Esophagus muscularis mucosa (tissue), 4 donors: ENCODE results near the gene NPBWR2. TPM values are rescaled to one million over a fixed set of nuclear protein-coding genes. Genes with fewer than 3 reads are reported as not detected.

Source experiments
- DNase-seq: peaks from one replicate; pipeline ENCODE4 v3.0.0-alpha.2; 2017; ENCODE audit errors: extremely low spot score
- H3K27ac ChIP-seq, 4 donors: fragments of 200-600 bp; sonication (generic); replicated peaks in 1 of 4; 1 replicate in 3 of 4; 2 replicates in 1 of 4; pipeline ENCODE4 v1.5.1; 2016 to 2019; ENCODE audit warnings: mild to moderate bottlenecking in 1 of 4
- H3K27me3 ChIP-seq, 4 donors: fragments of 200-600 bp; sonication (generic); one replicate each; pipeline versions ENCODE4 v1.5.1 to v1.6.0; 2016 to 2019
- H3K36me3 ChIP-seq, 4 donors: fragments of 200-600 bp; sonication (generic); one replicate each; pipeline ENCODE4 v1.5.1; 2016 to 2019
- H3K4me1 ChIP-seq, 4 donors: fragments of 200-600 bp; sonication (generic); one replicate each; pipeline ENCODE4 v1.5.1; 2016 to 2019
- H3K4me3 ChIP-seq, 4 donors: fragments of 200-600 bp; sonication (generic); 1 replicate in 2 of 4; 2 replicates in 2 of 4; pipeline ENCODE4 v1.5.1; 2016 to 2019; ENCODE audit warnings: mild to moderate bottlenecking in 4 of 4, moderate library complexity in 1 of 4
- H3K9me3 ChIP-seq, 4 donors: fragments of 200-600 bp; sonication (generic); 1 replicate in 3 of 4; 2 replicates in 1 of 4; pipeline ENCODE4 v1.5.1; 2016 to 2019
- EP300 ChIP-seq: sonication (generic); formaldehyde crosslinking; IDR thresholded peaks from one replicate; pipeline ENCODE4 v1.6.1; 2017; ENCODE audit warnings: antibody characterized with exemption
- POLR2A ChIP-seq: fragments of 450-650 bp; IDR thresholded peaks from one replicate; pipeline ENCODE4 v1.6.1; 2017; ENCODE audit warnings: antibody characterized with exemption, moderate library complexity, mild to moderate bottlenecking, low read depth
- POLR2AphosphoS5 ChIP-seq, 2 donors: sonication (generic); formaldehyde crosslinking; IDR thresholded peaks; one replicate each; pipeline ENCODE4 v1.6.1; 2017; ENCODE audit warnings: antibody characterized with exemption in 2 of 2
- WGBS: methylation state at CpG from one replicate; pipeline ENCODE4 v1.1.5; 2018; 5-methylcytosine and 5-hydroxymethylcytosine counted together
- intact Hi-C: fragments of 100-400 bp; cut with DNase I; formaldehyde crosslinking; loops from one replicate; pipeline ENCODE4 v1.15.1; 2023
- total RNA-seq, 4 donors: library from RNA; depleted of rRNA; stranded (reverse); fragments of >200 nt; gene quantifications; one replicate each; pipeline versions ENCODE4 v1.1.0 to v1.2.1, GENCODE V29; 2016
- TF ChIP-seq, protein P1 (sequence below), 3 experiments: fragments of 200-600 bp in 2 of 3; fragments of 450-650 bp in 1 of 3; sonication (generic) in 2 of 3; IDR thresholded peaks; one replicate each; pipeline ENCODE4 v1.5.1; 2017 to 2019; ENCODE audit warnings: antibody characterized with exemption in 3 of 3, mild to moderate bottlenecking in 2 of 3, moderate library complexity in 1 of 3

The NPBWR2 gene
- total RNA-seq, 4 donors from 2014 or later: not detected

DNA sequence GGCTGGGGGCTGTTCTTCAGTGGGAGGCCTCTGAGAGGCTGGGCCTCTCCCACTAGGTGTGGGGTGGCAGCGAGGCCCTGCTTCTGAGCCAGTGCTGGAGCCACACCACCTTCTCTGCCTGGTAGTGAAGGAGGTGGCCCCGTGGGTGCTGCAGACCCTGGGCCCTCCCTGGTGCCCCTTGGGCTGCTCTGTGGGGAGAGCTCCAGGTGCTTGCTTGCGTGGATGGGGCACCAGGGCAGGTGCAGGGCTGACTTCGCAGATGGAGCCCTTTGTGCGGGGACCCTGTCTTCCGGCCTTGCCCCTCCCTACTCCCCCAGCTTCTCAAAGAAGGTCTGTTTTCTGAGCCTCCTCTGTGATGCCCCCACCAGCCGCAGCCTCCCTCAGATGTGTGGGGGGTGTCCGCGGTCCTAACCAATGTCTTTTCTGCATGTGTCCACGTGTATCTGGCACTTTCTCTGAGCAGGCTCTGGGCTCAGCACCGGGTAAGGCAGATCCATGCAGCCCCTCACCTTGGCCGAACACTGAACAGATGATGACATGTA lies 39.6 kb upstream of the NPBWR2 start:
- DNase-seq: no peak
- Histone ChIP-seq H3K4me1 (no peaks in the 10 kb centered on the region), H3K4me3 (no peak overlapping the region), H3K27ac (no peak overlapping the region), H3K27me3 (peaks cover 0 to 45% (median 0%) of the 10 kb centered on the region in 4 donors), H3K36me3 (no peaks in the 10 kb centered on the region), H3K9me3 (peaks cover 0 to 10% (median 6%) of the 10 kb centered on the region in 4 donors)
- WGBS: 77% methylated on average over 6 of the region's 12 CpGs
- TF ChIP-seq, protein P1, sequence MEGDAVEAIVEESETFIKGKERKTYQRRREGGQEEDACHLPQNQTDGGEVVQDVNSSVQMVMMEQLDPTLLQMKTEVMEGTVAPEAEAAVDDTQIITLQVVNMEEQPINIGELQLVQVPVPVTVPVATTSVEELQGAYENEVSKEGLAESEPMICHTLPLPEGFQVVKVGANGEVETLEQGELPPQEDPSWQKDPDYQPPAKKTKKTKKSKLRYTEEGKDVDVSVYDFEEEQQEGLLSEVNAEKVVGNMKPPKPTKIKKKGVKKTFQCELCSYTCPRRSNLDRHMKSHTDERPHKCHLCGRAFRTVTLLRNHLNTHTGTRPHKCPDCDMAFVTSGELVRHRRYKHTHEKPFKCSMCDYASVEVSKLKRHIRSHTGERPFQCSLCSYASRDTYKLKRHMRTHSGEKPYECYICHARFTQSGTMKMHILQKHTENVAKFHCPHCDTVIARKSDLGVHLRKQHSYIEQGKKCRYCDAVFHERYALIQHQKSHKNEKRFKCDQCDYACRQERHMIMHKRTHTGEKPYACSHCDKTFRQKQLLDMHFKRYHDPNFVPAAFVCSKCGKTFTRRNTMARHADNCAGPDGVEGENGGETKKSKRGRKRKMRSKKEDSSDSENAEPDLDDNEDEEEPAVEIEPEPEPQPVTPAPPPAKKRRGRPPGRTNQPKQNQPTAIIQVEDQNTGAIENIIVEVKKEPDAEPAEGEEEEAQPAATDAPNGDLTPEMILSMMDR (IDR thresholded peaks at IDR 0.05): no peak
- no peak for TF ChIP-seq POLR2A
- no peak for TF ChIP-seq POLR2AphosphoS5 (IDR thresholded peaks at IDR 0.05)
- no peak for TF ChIP-seq EP300
- intact Hi-C loops: no loop called here

DNA sequence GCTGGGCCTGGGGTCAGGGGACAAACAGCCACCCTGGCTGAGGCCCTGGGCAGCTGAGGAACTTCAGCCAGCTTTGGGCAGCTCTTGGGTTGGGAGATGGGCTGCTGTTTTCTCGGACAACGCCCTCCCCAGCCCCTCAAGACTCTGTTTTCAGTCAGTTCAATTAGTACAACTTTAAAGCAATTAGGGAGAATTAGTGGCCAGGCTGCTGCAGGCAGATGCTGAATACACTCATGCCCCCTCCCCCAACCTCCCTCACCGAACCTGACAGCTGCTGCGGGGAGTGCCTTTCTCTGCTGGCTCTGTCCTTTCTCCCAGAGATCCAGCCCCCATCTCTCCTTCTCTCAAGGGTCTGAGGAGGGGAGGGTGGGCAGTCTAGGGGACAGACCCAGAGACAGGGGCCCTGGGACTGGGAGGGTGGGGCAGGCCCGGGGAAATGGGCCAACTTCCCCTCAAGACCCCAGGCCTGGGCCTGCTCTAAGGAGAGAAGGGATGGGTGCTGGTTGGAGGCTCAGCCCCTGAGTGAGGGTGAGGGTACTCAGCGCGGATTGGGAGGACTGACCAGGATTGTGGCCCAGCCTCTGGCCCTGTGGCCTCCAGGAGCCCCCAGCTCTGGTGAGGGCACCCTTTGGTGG lies 39.1 kb upstream of the NPBWR2 start:
- Histone ChIP-seq H3K4me3 (no peak overlapping the region), H3K27ac (no peak overlapping the region), H3K27me3 (peaks cover 0 to 50% (median under 1%) of the 10 kb centered on the region in 4 donors), H3K9me3 (peaks cover 0 to 10% (median 6%) of the 10 kb centered on the region in 4 donors), H3K36me3 (no peaks in the 10 kb centered on the region), H3K4me1 (no peaks in the 10 kb centered on the region)
- WGBS: 81% methylated on average over 5 of the region's 7 CpGs
- intact Hi-C loops: no loop called here
- TF ChIP-seq EP300 (no peak), POLR2A (no peak), POLR2AphosphoS5 (IDR thresholded peaks at IDR 0.05) (no peak)
- TF ChIP-seq, protein P1 (IDR thresholded peaks at IDR 0.05): no peak
- no peak for DNase-seq

DNA sequence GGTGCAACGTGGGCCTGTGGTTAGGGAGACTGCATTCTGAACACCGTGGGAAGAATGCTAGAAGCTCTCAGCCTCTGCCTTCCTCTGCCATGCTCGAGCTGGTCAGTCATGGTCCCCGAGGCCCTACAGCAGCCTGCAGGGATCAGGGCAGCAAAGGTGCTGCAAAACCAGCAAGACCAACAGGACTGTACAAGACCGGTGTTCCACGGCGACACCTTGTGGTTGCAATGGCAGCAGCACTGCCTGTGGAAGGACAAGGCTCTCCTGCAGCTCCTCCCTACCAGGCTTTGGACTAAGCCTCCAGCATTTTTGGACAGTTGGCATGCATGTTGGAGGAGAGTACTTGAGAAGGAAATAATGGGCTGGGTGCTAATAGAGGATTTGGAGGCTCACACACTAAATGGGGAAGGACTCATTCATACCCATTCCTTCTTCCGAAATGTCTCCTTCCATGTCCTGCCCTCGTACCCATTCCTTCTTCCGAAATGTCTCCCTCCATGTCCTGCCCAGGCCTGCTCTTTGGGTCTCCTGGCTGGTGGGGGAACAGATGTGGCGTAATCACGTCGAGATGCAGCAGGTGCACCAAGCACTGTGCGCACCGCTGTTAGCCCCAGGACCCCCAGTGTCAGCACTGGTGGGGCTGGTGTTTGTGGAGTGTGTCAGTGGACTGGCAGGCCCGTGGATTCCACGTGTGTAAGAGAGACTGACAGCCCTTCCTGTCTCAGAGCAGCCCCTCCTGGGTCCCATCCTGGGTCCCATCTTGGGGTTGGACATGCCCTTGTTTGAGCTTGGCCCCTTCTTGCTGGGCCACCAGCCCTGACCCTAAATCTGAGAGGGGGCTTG lies 38.3 kb upstream of the NPBWR2 start:
- intact Hi-C loops: no loop called here
- WGBS: 86% methylated on average over 14 of the region's 17 CpGs

DNA sequence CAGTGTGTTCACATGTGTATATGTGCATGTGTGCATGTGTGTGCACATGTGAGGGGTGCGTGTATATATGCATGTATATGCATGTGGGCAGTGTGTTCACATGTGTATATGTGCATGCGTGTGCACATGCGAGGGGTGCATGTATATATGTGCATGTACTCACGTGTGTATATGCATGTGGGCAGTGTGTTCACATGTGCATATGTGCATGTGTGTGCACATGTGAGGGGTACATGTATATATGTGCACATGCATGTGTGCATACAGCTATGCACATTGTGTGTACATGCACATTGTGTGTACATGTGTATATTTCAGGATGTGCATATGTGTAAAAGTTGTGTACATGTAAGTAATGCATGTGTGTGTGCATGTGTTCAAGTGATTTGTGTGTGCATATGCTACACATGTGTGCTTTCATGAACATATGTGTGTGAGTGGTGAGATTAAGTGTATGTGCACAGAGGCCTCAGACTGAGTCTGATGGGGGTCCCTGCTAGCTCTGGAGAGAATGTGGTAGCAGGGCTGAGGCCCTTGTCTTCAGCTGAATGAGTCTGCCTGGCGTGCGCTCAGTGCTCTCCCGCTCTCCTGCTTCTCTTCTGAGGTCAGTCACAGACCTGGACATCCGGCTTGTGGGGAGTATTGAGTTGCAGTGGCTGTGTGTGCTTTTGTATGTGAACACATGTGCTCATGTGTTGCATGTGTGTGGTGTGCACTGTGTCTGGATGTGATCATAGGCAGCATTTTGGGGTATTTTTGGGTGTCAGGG lies 37.0 kb upstream of the NPBWR2 start:
- no peak for TF ChIP-seq EP300
- TF ChIP-seq POLR2A: no peak
- no peaks in the 10 kb centered on the region for H3K4me1 ChIP-seq
- peaks cover 0 to 69% (median 2%) of the 10 kb centered on the region in 4 donors for H3K27me3 ChIP-seq
- DNase-seq: no peak
- H3K4me3 ChIP-seq: no peak overlapping the region
- 67% methylated on average over 6 of the region's 8 CpGs for WGBS
- intact Hi-C loops: no loop called here
- H3K36me3 ChIP-seq: no peaks in the 10 kb centered on the region
- H3K27ac ChIP-seq: no peak overlapping the region
- H3K9me3 ChIP-seq: peaks cover 0 to 10% (median 6%) of the 10 kb centered on the region in 4 donors

More for the DNA sequence above, 38.3 kb upstream of the NPBWR2 start:
- H3K27ac ChIP-seq: no peak overlapping the region
- no peak for TF ChIP-seq EP300
- TF ChIP-seq, protein P1 (IDR thresholded peaks at IDR 0.05): no peak
- TF ChIP-seq POLR2A: no peak
- no peak for TF ChIP-seq POLR2AphosphoS5 (IDR thresholded peaks at IDR 0.05)
- no peak for DNase-seq
- no peaks in the 10 kb centered on the region for H3K4me1 ChIP-seq
- no peaks in the 10 kb centered on the region for H3K36me3 ChIP-seq
- no peak overlapping the region for H3K4me3 ChIP-seq
- H3K27me3 ChIP-seq: peaks cover 0 to 58% (median 2%) of the 10 kb centered on the region in 4 donors
- H3K9me3 ChIP-seq: peaks cover 0 to 10% (median 6%) of the 10 kb centered on the region in 4 donors
